Liver (tissue), 9 donors: ENCODE results near the gene CFAP221. TPM values are rescaled to one million over a fixed set of nuclear protein-coding genes. Genes with fewer than 3 reads are reported as not detected.

Source experiments
- DNase-seq: peaks from one replicate; pipeline ENCODE4 v3.0.0-alpha.2; 2017; ENCODE audit warnings: low spot score
- H3K27ac ChIP-seq, 2 donors: one replicate each; pipeline ENCODE4 v1.7.0; 2013; ENCODE audit warnings: inconsistent platforms in 2 of 2, low read length in 2 of 2, control low read depth in 1 of 2, low read depth in 1 of 2, mild to moderate bottlenecking in 1 of 2
- H3K27me3 ChIP-seq, 4 donors: one replicate each; pipeline versions ENCODE4 v1.6.1 to v1.7.0; 2013; ENCODE audit warnings: low read length in 3 of 4, inconsistent platforms in 1 of 4, mild to moderate bottlenecking in 1 of 4, moderate library complexity in 1 of 4; ENCODE audit not compliant: control insufficient read depth in 4 of 4, insufficient read depth in 4 of 4
- H3K36me3 ChIP-seq, 4 donors: one replicate each; pipeline versions ENCODE4 v1.6.1 to v1.7.0; 2013; ENCODE audit warnings: low read length in 3 of 4, mild to moderate bottlenecking in 3 of 4, low read depth in 1 of 4, moderate library complexity in 1 of 4; ENCODE audit not compliant: control insufficient read depth in 4 of 4, insufficient read depth in 3 of 4
- H3K4me1 ChIP-seq, 4 donors: one replicate each; pipeline versions ENCODE4 v1.6.1 to v1.7.0; 2013; ENCODE audit warnings: low read length in 3 of 4, mild to moderate bottlenecking in 3 of 4, moderate library complexity in 1 of 4; ENCODE audit not compliant: control insufficient read depth in 4 of 4, insufficient read depth in 4 of 4
- H3K4me3 ChIP-seq, 3 donors: one replicate each; pipeline versions ENCODE4 v1.6.1 to v1.7.0; 2013; ENCODE audit warnings: low read length in 3 of 3, control low read depth in 1 of 3, low read depth in 1 of 3, mild to moderate bottlenecking in 1 of 3
- H3K9ac ChIP-seq, 2 donors: one replicate each; pipeline ENCODE4 v1.7.0; 2013; ENCODE audit warnings: low read length in 2 of 2, mild to moderate bottlenecking in 2 of 2, moderate library complexity in 2 of 2, control low read depth in 1 of 2, low read depth in 1 of 2
- H3K9me3 ChIP-seq, 4 donors: one replicate each; pipeline versions ENCODE4 v1.6.1 to v1.7.0; 2013; ENCODE audit warnings: low read length in 3 of 4; ENCODE audit not compliant: control insufficient read depth in 4 of 4
- ATF3 ChIP-seq: IDR thresholded peaks from 2 replicates; pipeline ENCODE4 v1.6.1; 2016; ENCODE audit warnings: antibody characterized with exemption
- FOXA2 ChIP-seq: IDR thresholded peaks from 2 replicates; pipeline ENCODE4 v1.6.1; 2016; ENCODE audit warnings: antibody characterized with exemption
- GABPA ChIP-seq, 2 donors: IDR thresholded peaks in 1 of 2; conservative IDR thresholded peaks in 1 of 2; 2 replicates each; pipeline ENCODE4 v1.6.1; 2016; ENCODE audit warnings: antibody characterized with exemption in 2 of 2, mild to moderate bottlenecking in 1 of 2, moderate library complexity in 1 of 2
- HNF4A ChIP-seq, 2 donors: conservative IDR thresholded peaks; 2 replicates each; pipeline ENCODE4 v1.6.1; 2016; ENCODE audit warnings: antibody characterized with exemption in 2 of 2, mild to moderate bottlenecking in 2 of 2
- HNF4G ChIP-seq: IDR thresholded peaks from 2 replicates; pipeline ENCODE4 v1.6.1; 2016; ENCODE audit warnings: antibody characterized with exemption
- JUND ChIP-seq, 2 donors: IDR thresholded peaks; 2 replicates each; pipeline ENCODE4 v1.6.1; 2016; ENCODE audit warnings: antibody characterized with exemption in 2 of 2
- MAX ChIP-seq: IDR thresholded peaks from 2 replicates; pipeline ENCODE4 v1.6.1; 2016; ENCODE audit warnings: antibody characterized with exemption
- NR2F2 ChIP-seq: IDR thresholded peaks from 2 replicates; pipeline ENCODE4 v1.6.1; 2016; ENCODE audit warnings: antibody characterized with exemption
- RAD21 ChIP-seq, 2 donors: IDR thresholded peaks; 2 replicates each; pipeline ENCODE4 v1.6.1; 2016; ENCODE audit warnings: antibody characterized with exemption in 2 of 2, mild to moderate bottlenecking in 2 of 2
- REST ChIP-seq: IDR thresholded peaks from 2 replicates; pipeline ENCODE4 v1.6.1; 2016; ENCODE audit warnings: antibody characterized with exemption, mild to moderate bottlenecking
- RXRA ChIP-seq, 2 donors: IDR thresholded peaks; 2 replicates each; pipeline ENCODE4 v1.6.1; 2017 to 2018; ENCODE audit warnings: antibody characterized with exemption in 2 of 2, mild to moderate bottlenecking in 1 of 2
- TAF1 ChIP-seq: conservative IDR thresholded peaks from 2 replicates; pipeline ENCODE4 v1.6.1; 2016; ENCODE audit warnings: antibody characterized with exemption, mild to moderate bottlenecking
- YY1 ChIP-seq: IDR thresholded peaks from 2 replicates; pipeline ENCODE4 v1.6.1; 2016; ENCODE audit warnings: antibody characterized with exemption, mild to moderate bottlenecking
- ZBTB33 ChIP-seq: IDR thresholded peaks from 2 replicates; pipeline ENCODE4 v1.6.1; 2016; ENCODE audit warnings: antibody characterized with exemption
- WGBS: extraction: QIAGEN DNeasy Blood & Tissue Kit; methylation state at CpG from one replicate; pipeline ENCODE4 v1.1.7; 2013; 5-methylcytosine and 5-hydroxymethylcytosine counted together
- polyA plus RNA-seq, 2 donors: library from polyadenylated mRNA; stranded (reverse) in 1 of 2; unstranded in 1 of 2; fragments of 200-250 nt in 1 of 2; fragments of >200 nt in 1 of 2; fragmentation: Nextera tagmentation in 1 of 2; extraction: Ambion mirVana in 1 of 2; gene quantifications; one replicate each; pipeline versions ENCODE4 v1.2.1 to v1.2.3, GENCODE V29; 2013 to 2015
- total RNA-seq, 2 donors: library from RNA; depleted of rRNA; stranded (reverse); fragments of >200 nt; gene quantifications; one replicate each; pipeline ENCODE4 v1.2.3, GENCODE V29; 2014
- donor health status: healthy.
- donor health status: healthy.
- donor health status: healthy.
- donor health status: healthy.
- donor health status: healthy.

The CFAP221 gene
- total and polyA plus RNA-seq, 4 donors, result 0.23 to 3.1 (median 1.2) TPM

- TF ChIP-seq TAF1 (no peak), REST (no peak), JUND (IDR thresholded peaks at IDR 0.05) (no peak), YY1 (no peak), GABPA (IDR thresholded peaks at IDR 0.05 in 1 of 2, conservative IDR thresholded peaks at IDR 0.05 in 1 of 2) (no peak), RXRA (IDR thresholded peaks at IDR 0.05) (no peak)
These were observed 137.6 kb downstream of the CFAP221 start (continued) for GRCh38 chr2:119681868-119682220.

- Histone ChIP-seq H3K27me3 (no peaks in the 10 kb centered on the region), H3K9me3 (no peaks in the 10 kb centered on the region), H3K4me3 (no peak overlapping the region), H3K4me1 (peaks cover 3 to 25% (median 9%) of the 10 kb centered on the region in 4 donors), H3K36me3 (peaks cover 3 to 17% (median 11%) of the 10 kb centered on the region in 4 donors), H3K9ac (no peak overlapping the region), H3K27ac (no peak overlapping the region)
- DNase-seq, result no peak
- 92% methylated on average over 8 of the region's 8 CpGs for WGBS
- no peak for TF ChIP-seq HNF4A (conservative IDR thresholded peaks at IDR 0.05)
- no peak for TF ChIP-seq HNF4G
- no peak for TF ChIP-seq FOXA2
- TF ChIP-seq RXRA (IDR thresholded peaks at IDR 0.05), result no peak
- TF ChIP-seq NR2F2, result no peak
- no peak for TF ChIP-seq ATF3
- TF ChIP-seq GABPA (IDR thresholded peaks at IDR 0.05 in 1 of 2, conservative IDR thresholded peaks at IDR 0.05 in 1 of 2), result no peak
- no peak for TF ChIP-seq JUND (IDR thresholded peaks at IDR 0.05)
- no peak for TF ChIP-seq RAD21 (IDR thresholded peaks at IDR 0.05)
- no peak for TF ChIP-seq ZBTB33
- TF ChIP-seq REST, result no peak
- TF ChIP-seq YY1, result no peak
- TF ChIP-seq MAX, result no peak
These were observed 138.3 kb downstream of the CFAP221 start for GRCh38 chr2:119682578-119682977.
